PC-3 (cell line): ENCODE results near the gene MGAT3. TPM values are rescaled to one million over a fixed set of nuclear protein-coding genes. Genes with fewer than 3 reads are reported as not detected.
"Not testable (repeated sequence)": the region's sequence is repeated elsewhere in the genome, so short reads cannot be mapped to it uniquely, and the experiment has no call there.

ENCODE experiments used
- ATAC-seq: fragments of 200-7000 bp; cut with Tn5 transposase; 2 replicates; pipeline ENCODE4 v1.9.1; 2020; ENCODE audit warnings: mild to moderate bottlenecking, moderate library complexity
- BruUV-seq: library from RNA; stranded (reverse); fragments of 400-500 nt; replicated peaks from 2 replicates; lab custom pipeline; 2021; lab: Mats Ljungman, UMichigan
- CTCF ChIA-PET: fragments of 300-600 bp; sonication (Branson Sonifier 250); formaldehyde crosslinking; loops from one replicate; lab custom pipeline; 2022; ENCODE audit warnings: antibody characterized with exemption; lab: Charles Lee
- POLR2A ChIA-PET: fragments of 300-600 bp; sonication (Branson Sonifier 250); formaldehyde crosslinking; loops from one replicate; lab custom pipeline; 2022; ENCODE audit warnings: antibody characterized with exemption; ENCODE audit not compliant: unreplicated experiment; lab: Charles Lee
- DNase-seq: peaks from one replicate; pipeline ENCODE4 v3.0.0-alpha.2; 2015
- H2AFZ ChIP-seq: fragments of 300-600 bp; sonication (generic); 2 replicates; pipeline ENCODE4 v1.6.0; 2016; ENCODE audit warnings: antibody characterized with exemption, low read length
- H3F3A ChIP-seq: fragments of 300-600 bp; sonication (generic); one replicate; pipeline ENCODE4 v1.6.0; 2017; ENCODE audit warnings: antibody characterized with exemption, low read length, control low read depth, mild to moderate bottlenecking; ENCODE audit not compliant: unreplicated experiment
- H3K27ac ChIP-seq: fragments of 300-600 bp; sonication (generic); 2 replicates; pipeline ENCODE4 v1.5.1; 2016; ENCODE audit warnings: mild to moderate bottlenecking, low read length
- H3K27me3 ChIP-seq: fragments of 300-600 bp; sonication (generic); 2 replicates; pipeline ENCODE4 v1.6.1; 2016; ENCODE audit warnings: low read length, mixed read lengths
- H3K36me3 ChIP-seq: fragments of 300-600 bp; sonication (generic); 2 replicates; pipeline ENCODE4 v1.6.1; 2016; ENCODE audit warnings: low read depth, mixed run types, low read length, mixed read lengths
- H3K4me1 ChIP-seq: fragments of 300-600 bp; sonication (generic); 2 replicates; pipeline ENCODE4 v1.5.1; 2016; ENCODE audit warnings: low read length; ENCODE audit not compliant: insufficient read depth
- H3K4me2 ChIP-seq: fragments of 300-600 bp; sonication (generic); 2 replicates; pipeline ENCODE4 v1.6.0; 2016; ENCODE audit warnings: low read length
- H3K4me3 ChIP-seq: fragments of 300-600 bp; sonication (generic); 2 replicates; pipeline ENCODE4 v1.5.1; 2016; ENCODE audit warnings: mild to moderate bottlenecking, low read length, mixed read lengths
- H3K79me2 ChIP-seq: fragments of 300-600 bp; sonication (generic); 2 replicates; pipeline ENCODE4 v1.6.1; 2017; ENCODE audit warnings: low read length, mixed read lengths
- H3K9ac ChIP-seq: fragments of 300-600 bp; sonication (generic); 2 replicates; pipeline ENCODE4 v1.6.0; 2016; ENCODE audit warnings: mild to moderate bottlenecking, low read length
- H3K9me2 ChIP-seq: fragments of 300-600 bp; sonication (generic); replicated peaks from 2 replicates; pipeline ENCODE4 v1.6.1; 2016; ENCODE audit warnings: mixed run types, low read length, mixed read lengths
- H3K9me3 ChIP-seq: fragments of 300-600 bp; sonication (generic); 2 replicates; pipeline ENCODE4 v1.6.1; 2016; ENCODE audit warnings: low read length, mixed read lengths
- H4K20me1 ChIP-seq: fragments of 300-600 bp; sonication (generic); 2 replicates; pipeline ENCODE4 v1.6.1; 2016; ENCODE audit warnings: low read length, mixed read lengths
- EZH2 ChIP-seq: fragments of 300-600 bp; sonication (generic); IDR thresholded peaks from one replicate; pipeline ENCODE4 v1.6.1; 2017; ENCODE audit warnings: antibody characterized with exemption, mild to moderate bottlenecking, low read length; ENCODE audit not compliant: unreplicated experiment
- EZH2phosphoT487 ChIP-seq: fragments of 300-600 bp; sonication (generic); IDR thresholded peaks from 2 replicates; pipeline ENCODE4 v1.6.1; 2018; ENCODE audit warnings: mild to moderate bottlenecking, antibody characterized with exemption, low read length, borderline replicate concordance
- intact Hi-C: fragments of 100-400 bp; cut with micrococcal nuclease; formaldehyde crosslinking; loops from 2 replicates; pipeline ENCODE4 v1.9.0; 2023
- total RNA-seq: library from RNA; depleted of rRNA; stranded (reverse); fragments of >200 nt; gene quantifications from 2 replicates; pipeline ENCODE4 v1.2.3, GENCODE V29; 2014
- TF ChIP-seq, protein P1 (sequence below): fragments of 300-600 bp; sonication (generic); conservative IDR thresholded peaks from 2 replicates; pipeline ENCODE4 v1.5.1; 2017; ENCODE audit warnings: antibody characterized with exemption, low read depth, mild to moderate bottlenecking, low read length

MGAT3 gene
- total RNA-seq, 1 experiment from 2014 or later = not detected

DNA sequence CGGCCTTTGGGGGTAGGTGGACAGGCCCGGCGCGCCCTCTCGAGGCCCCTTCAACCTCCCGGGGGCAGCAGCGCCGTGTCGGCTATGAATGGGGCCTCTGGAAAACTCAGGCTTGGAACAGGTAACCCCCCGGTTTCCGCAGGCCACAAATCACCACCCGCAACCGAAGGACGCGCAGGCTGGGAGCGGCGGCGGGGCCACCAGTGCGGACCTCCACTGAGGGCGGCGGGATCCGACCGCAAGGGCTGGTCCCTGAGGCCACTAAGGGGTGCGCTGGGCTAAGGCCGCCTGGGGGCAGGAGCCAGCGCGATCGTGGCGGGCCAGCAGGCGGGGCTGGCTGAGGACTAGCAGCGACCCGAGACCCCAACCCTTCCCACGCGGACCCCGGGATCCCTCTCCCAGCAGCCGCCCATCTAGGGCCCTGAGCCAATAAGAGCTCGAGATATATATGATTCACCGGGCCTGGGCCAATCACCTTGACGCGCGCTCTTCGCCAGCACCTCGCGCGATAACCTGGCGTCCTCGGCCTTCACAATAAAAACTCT is 62.9 kb downstream of the MGAT3 start:
- Histone ChIP-seq H3K9me2 (no peaks in the 10 kb centered on the region), H3K27me3 (no peaks in the 10 kb centered on the region), H3K4me3 (peak overlapping the region; percentile 99), H3K79me2 (peaks cover 55% of the 10 kb centered on the region), H2AFZ (peak overlapping the region; percentile 79), H3K4me2 (peak overlapping the region; percentile 93), H3K9ac (peak overlapping the region; percentile 100), H3K36me3 (peaks cover 31% of the 10 kb centered on the region), H4K20me1 (peaks cover 37% of the 10 kb centered on the region), H3F3A (peaks cover 18% of the 10 kb centered on the region), H3K27ac (peak overlapping the region; percentile 80), H3K9me3 (no peaks in the 10 kb centered on the region), H3K4me1 (peaks cover 19% of the 10 kb centered on the region)
- intact Hi-C loops = no loop called here
- DNase-seq (peak; percentile 95), ATAC-seq (peak; percentile 75)
- CTCF ChIA-PET = interaction anchor here (0.6 to 1.0 kb wide), 3 partner anchors 9 to 26 kb away, joined by 3 to 14 read pairs (median 4); partner anchors contain the start of gene MIEF1
- TF ChIP-seq, protein P1, sequence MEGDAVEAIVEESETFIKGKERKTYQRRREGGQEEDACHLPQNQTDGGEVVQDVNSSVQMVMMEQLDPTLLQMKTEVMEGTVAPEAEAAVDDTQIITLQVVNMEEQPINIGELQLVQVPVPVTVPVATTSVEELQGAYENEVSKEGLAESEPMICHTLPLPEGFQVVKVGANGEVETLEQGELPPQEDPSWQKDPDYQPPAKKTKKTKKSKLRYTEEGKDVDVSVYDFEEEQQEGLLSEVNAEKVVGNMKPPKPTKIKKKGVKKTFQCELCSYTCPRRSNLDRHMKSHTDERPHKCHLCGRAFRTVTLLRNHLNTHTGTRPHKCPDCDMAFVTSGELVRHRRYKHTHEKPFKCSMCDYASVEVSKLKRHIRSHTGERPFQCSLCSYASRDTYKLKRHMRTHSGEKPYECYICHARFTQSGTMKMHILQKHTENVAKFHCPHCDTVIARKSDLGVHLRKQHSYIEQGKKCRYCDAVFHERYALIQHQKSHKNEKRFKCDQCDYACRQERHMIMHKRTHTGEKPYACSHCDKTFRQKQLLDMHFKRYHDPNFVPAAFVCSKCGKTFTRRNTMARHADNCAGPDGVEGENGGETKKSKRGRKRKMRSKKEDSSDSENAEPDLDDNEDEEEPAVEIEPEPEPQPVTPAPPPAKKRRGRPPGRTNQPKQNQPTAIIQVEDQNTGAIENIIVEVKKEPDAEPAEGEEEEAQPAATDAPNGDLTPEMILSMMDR = peak; percentile 43; the same call in 1 of the 2 replicates
- no peak for TF ChIP-seq EZH2
- BruUV-seq = no TSS peak
- POLR2A ChIA-PET = interaction anchor here (0.5 to 1.0 kb wide), 4 partner anchors 9 to 524 kb away, joined by 3 to 8 read pairs (median 4); partner anchors contain the start of gene PDGFB

DNA sequence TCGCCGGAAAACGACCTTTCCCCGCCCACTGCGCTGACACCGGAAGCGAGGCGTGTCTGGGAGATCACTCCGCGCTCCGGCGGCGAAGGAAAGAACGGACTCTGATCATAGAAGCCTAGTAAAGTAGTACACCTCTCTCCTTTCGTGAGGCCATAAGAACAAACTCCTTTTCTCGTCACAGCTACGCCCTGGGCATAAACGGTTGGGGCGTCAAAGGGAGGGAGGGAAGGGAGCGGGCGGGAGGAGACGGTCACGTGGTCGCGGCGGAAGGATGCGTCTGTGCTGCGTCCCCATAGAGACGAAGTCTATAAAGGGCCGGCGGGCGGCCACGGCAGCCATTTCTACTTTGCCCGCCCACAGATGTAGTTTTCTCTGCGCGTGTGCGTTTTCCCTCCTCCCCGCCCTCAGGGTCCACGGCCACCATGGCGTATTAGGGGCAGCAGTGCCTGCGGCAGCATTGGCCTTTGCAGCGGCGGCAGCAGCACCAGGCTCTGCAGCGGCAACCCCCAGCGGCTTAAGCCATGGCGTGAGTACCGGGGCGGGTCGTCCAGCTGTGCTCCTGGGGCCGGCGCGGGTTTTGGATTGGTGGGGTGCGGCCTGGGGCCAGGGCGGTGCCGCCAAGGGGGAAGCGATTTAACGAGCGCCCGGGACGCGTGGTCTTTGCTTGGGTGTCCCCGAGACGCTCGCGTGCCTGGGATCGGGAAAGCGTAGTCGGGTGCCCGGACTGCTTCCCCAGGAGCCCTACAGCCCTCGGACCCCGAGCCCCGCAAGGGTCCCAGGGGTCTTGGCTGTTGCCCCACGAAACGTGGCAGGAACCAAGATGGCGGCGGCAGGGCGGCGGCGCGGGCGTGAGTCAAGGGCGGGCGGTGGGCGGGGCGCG is 63.7 kb downstream of the MGAT3 start, which contains the start of gene ATF4:
Gene ATF4 (plus strand): TSS at position 337 of the 880 bp plus-strand sequence. CDS start 884 bp downstream, outside the sequence.
- intact Hi-C loops = no loop called here
- Histone ChIP-seq H4K20me1 (peaks cover 40% of the 10 kb centered on the region), H3K9ac (peak within 1 kb of the TSS; percentile 100), H3K9me2 (no peaks in the 10 kb centered on the region), H3K27me3 (no peaks in the 10 kb centered on the region), H3K79me2 (peaks cover 49% of the 10 kb centered on the region), H3F3A (peaks cover 18% of the 10 kb centered on the region), H3K36me3 (peaks cover 24% of the 10 kb centered on the region), H3K4me1 (peaks cover 19% of the 10 kb centered on the region), H2AFZ (peak within 1 kb of the TSS; percentile 79), H3K27ac (peak within 1 kb of the TSS; percentile 80), H3K4me2 (peak within 1 kb of the TSS; percentile 93), H3K9me3 (no peaks in the 10 kb centered on the region), H3K4me3 (peak within 1 kb of the TSS; percentile 99)
- no TSS peak for BruUV-seq
- CTCF ChIA-PET = interaction anchor here (0.6 to 1.0 kb wide), 3 partner anchors 9 to 26 kb away, joined by 3 to 14 read pairs (median 4); partner anchors contain the start of gene MIEF1
- TF ChIP-seq EZH2phosphoT487 = no peak
- TF ChIP-seq EZH2 = no peak
- TF ChIP-seq, protein P1 = no peak
- DNase-seq (peak; percentile 29), ATAC-seq (peak; percentile 2; the same call in 1 of the 2 replicates)
- POLR2A ChIA-PET = interaction anchor here (0.5 to 1.0 kb wide), 3 partner anchors 8 to 524 kb away, joined by 3 to 8 read pairs (median 6); partner anchors contain the start of gene PDGFB

DNA sequence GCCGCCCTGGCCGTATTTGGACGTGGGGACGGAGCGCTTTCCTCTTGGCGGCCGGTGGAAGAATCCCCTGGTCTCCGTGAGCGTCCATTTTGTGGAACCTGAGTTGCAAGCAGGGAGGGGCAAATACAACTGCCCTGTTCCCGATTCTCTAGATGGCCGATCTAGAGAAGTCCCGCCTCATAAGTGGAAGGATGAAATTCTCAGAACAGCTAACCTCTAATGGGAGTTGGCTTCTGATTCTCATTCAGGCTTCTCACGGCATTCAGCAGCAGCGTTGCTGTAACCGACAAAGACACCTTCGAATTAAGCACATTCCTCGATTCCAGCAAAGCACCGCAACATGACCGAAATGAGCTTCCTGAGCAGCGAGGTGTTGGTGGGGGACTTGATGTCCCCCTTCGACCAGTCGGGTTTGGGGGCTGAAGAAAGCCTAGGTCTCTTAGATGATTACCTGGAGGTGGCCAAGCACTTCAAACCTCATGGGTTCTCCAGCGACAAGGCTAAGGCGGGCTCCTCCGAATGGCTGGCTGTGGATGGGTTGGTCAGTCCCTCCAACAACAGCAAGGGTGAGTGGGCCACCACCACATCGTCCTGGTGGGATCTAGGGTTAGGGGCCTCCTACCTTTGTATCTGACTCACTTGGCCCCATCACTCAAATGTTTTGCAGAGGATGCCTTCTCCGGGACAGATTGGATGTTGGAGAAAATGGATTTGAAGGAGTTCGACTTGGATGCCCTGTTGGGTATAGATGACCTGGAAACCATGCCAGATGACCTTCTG is 64.5 kb downstream of the MGAT3 start:
- POLR2A ChIA-PET, H2AFZ ChIP-seq, intact Hi-C loops, ATAC-seq, H3K27me3 ChIP-seq, H3K9me2 ChIP-seq, CTCF ChIA-PET, H3K9me3 ChIP-seq, DNase-seq: not testable (repeated sequence)
- peaks cover 40% of the 10 kb centered on the region for H4K20me1 ChIP-seq
- peaks cover 44% of the 10 kb centered on the region for H3K79me2 ChIP-seq
- peaks cover 18% of the 10 kb centered on the region for H3F3A ChIP-seq
- peak overlapping the region; percentile 100 for H3K9ac ChIP-seq
- H3K4me2 ChIP-seq = peak overlapping the region; percentile 93
- H3K4me3 ChIP-seq = peak overlapping the region; percentile 99
- TSS peak; percentile 56 for BruUV-seq
- H3K4me1 ChIP-seq = peaks cover 19% of the 10 kb centered on the region
- peak overlapping the region; percentile 80 for H3K27ac ChIP-seq
- peaks cover 19% of the 10 kb centered on the region for H3K36me3 ChIP-seq

DNA sequence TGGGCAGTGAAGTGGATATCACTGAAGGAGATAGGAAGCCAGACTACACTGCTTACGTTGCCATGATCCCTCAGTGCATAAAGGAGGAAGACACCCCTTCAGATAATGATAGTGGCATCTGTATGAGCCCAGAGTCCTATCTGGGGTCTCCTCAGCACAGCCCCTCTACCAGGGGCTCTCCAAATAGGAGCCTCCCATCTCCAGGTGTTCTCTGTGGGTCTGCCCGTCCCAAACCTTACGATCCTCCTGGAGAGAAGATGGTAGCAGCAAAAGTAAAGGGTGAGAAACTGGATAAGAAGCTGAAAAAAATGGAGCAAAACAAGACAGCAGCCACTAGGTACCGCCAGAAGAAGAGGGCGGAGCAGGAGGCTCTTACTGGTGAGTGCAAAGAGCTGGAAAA is 65.3 kb downstream of the MGAT3 start:
- DNase-seq, H3K9me2 ChIP-seq, BruUV-seq, CTCF ChIA-PET, ATAC-seq, H2AFZ ChIP-seq, intact Hi-C loops, H3K27ac ChIP-seq, POLR2A ChIA-PET, H3K9me3 ChIP-seq, H3K27me3 ChIP-seq: not testable (repeated sequence)
- H3F3A ChIP-seq = peaks cover 18% of the 10 kb centered on the region
- peaks cover 19% of the 10 kb centered on the region for H3K36me3 ChIP-seq
- peaks cover 44% of the 10 kb centered on the region for H3K79me2 ChIP-seq
- H3K4me2 ChIP-seq = peak overlapping the region; percentile 93
- H4K20me1 ChIP-seq = peaks cover 40% of the 10 kb centered on the region
- peaks cover 19% of the 10 kb centered on the region for H3K4me1 ChIP-seq
- H3K4me3 ChIP-seq = peak overlapping the region; percentile 99
- peak overlapping the region; percentile 100 for H3K9ac ChIP-seq
